K562 (cell line): ENCODE results near the gene UCP3. TPM values are rescaled to one million over a fixed set of nuclear protein-coding genes. Genes with fewer than 3 reads are reported as not detected.

ENCODE experiments used
- ASH1L ChIP-seq: fragments of 450-650 bp; IDR thresholded peaks from 2 replicates; pipeline ENCODE4 v1.6.1; 2018; ENCODE audit warnings: borderline replicate concordance, mild to moderate bottlenecking, low read depth; ENCODE audit not compliant: partially characterized antibody
- GTF2E2 ChIP-seq: fragments of 200-800 bp; sonication (Bioruptor generic); IDR thresholded peaks from 2 replicates; pipeline ENCODE4 v1.6.1; 2016; ENCODE audit warnings: missing genetic modification characterization, missing compliant biosample characterization
- HDAC3 ChIP-seq: fragments of 450-650 bp; IDR thresholded peaks from 2 replicates; pipeline ENCODE4 v1.6.1; 2018; ENCODE audit warnings: borderline replicate concordance, mild to moderate bottlenecking, moderate library complexity; ENCODE audit not compliant: partially characterized antibody
- L3MBTL2 ChIP-seq: fragments of 450-650 bp; IDR thresholded peaks from 2 replicates; pipeline ENCODE4 v1.6.1; 2016; ENCODE audit warnings: mild to moderate bottlenecking, moderate library complexity
- NCOA6 ChIP-seq: fragments of 450-650 bp; IDR thresholded peaks from 2 replicates; pipeline ENCODE4 v1.6.1; 2017; ENCODE audit warnings: mild to moderate bottlenecking
- NRF1 ChIP-seq, 2 experiments: fragments of 450-650 bp; IDR thresholded peaks in 1 of 2; conservative IDR thresholded peaks in 1 of 2; 2 replicates each; pipeline ENCODE4 v1.6.1; 2014; ENCODE audit warnings: mild to moderate bottlenecking in 2 of 2
- PTBP1 ChIP-seq: fragments of 200-400 bp; formaldehyde crosslinking; IDR thresholded peaks from 2 replicates; pipeline ENCODE4 v1.6.1; 2017; ENCODE audit warnings: low read depth, low read length
- RBM17 ChIP-seq: fragments of 200-400 bp; formaldehyde crosslinking; IDR thresholded peaks from 2 replicates; pipeline ENCODE4 v1.6.1; 2017; ENCODE audit warnings: low read depth, mild to moderate bottlenecking, low read length, borderline replicate concordance
- SMARCA5 ChIP-seq: fragments of 450-650 bp; IDR thresholded peaks from 2 replicates; pipeline ENCODE4 v1.6.1; 2016
- ZKSCAN3 ChIP-seq: fragments of 250-450 bp; sonication (Bioruptor Pico); IDR thresholded peaks from 2 replicates; pipeline ENCODE4 v1.4.0; 2020
- ZNF146 ChIP-seq: IDR thresholded peaks from one replicate; pipeline ENCODE4 v1.6.1; 2018; ENCODE audit warnings: missing compliant biosample characterization; ENCODE audit not compliant: unreplicated experiment
- ZNF239 ChIP-seq: fragments of 250-450 bp; sonication (Bioruptor Pico); IDR thresholded peaks from 2 replicates; pipeline ENCODE4 v1.4.0; 2020; ENCODE audit warnings: mild to moderate bottlenecking
- ZNF764 ChIP-seq: fragments of 250-450 bp; sonication (Bioruptor Pico); IDR thresholded peaks from 2 replicates; pipeline ENCODE4 v1.4.0; 2020; ENCODE audit warnings: low read depth, mild to moderate bottlenecking, moderate library complexity
- ZNF766 ChIP-seq: fragments of 200-800 bp; sonication (Bioruptor generic); conservative IDR thresholded peaks from 2 replicates; pipeline ENCODE4 v1.6.1; 2016; ENCODE audit warnings: missing genetic modification characterization, missing compliant biosample characterization
- polyA plus RNA-seq, 8 experiments: library from polyadenylated mRNA; depleted of rRNA in 4 of 8; stranded (reverse) in 5 of 8; unstranded in 3 of 8; fragments of >200 nt; fragmentation: Nextera tagmentation in 2 of 8; fragmentation: Illumina TruSeq in 1 of 8; extraction: Ambion mirVana in 2 of 8; extraction: Trizol in 1 of 8; gene quantifications; 2 replicates each; pipeline versions ENCODE4 v1.2.1 to v1.2.3, GENCODE V29; 2011 to 2014; ENCODE audit warnings: inconsistent platforms in 1 of 8, missing spikeins in 1 of 8
- total RNA-seq, 7 experiments: library from RNA; depleted of rRNA in 6 of 7; stranded (reverse); fragments of >200 nt in 6 of 7; fragmentation: Illumina TruSeq in 2 of 7; extraction: Trizol in 2 of 7; gene quantifications; 2 replicates each; pipeline versions ENCODE4 v1.2.1 to v1.2.3, GENCODE V29; 2011 to 2021; ENCODE audit warnings: low replicate concordance in 1 of 7
- TF ChIP-seq, protein P1 (sequence below), 2 experiments: fragments of 450-650 bp in 1 of 2; sonication (generic) in 1 of 2; formaldehyde crosslinking in 1 of 2; IDR thresholded peaks in 1 of 2; conservative IDR thresholded peaks in 1 of 2; 2 replicates each; pipeline versions ENCODE4 v1.6.1 to v1.8.1; 2016 to 2023; ENCODE audit warnings: mild to moderate bottlenecking in 2 of 2, moderate library complexity in 2 of 2, inconsistent platforms in 1 of 2, missing genetic modification reagents in 1 of 2
- TF ChIP-seq, protein P2 (sequence below), 2 experiments: fragments of 450-650 bp in 1 of 2; sonication (generic) in 1 of 2; formaldehyde crosslinking; conservative IDR thresholded peaks; 2 replicates each; pipeline versions ENCODE4 v1.4.0 to v1.8.1; 2020 to 2022; ENCODE audit warnings: mild to moderate bottlenecking in 1 of 2, missing genetic modification reagents in 1 of 2
- TF ChIP-seq, protein P3 (sequence below): fragments of 250-450 bp; sonication (Bioruptor Pico); IDR thresholded peaks from 2 replicates; pipeline ENCODE4 v1.5.0; 2021; ENCODE audit warnings: mild to moderate bottlenecking, moderate library complexity
- TF ChIP-seq, protein P4 (sequence below): fragments of 250-450 bp; sonication (Bioruptor Pico); IDR thresholded peaks from 2 replicates; pipeline ENCODE4 v1.8.0; 2021; ENCODE audit warnings: mild to moderate bottlenecking, moderate library complexity
- TF ChIP-seq, protein P5 (sequence below): fragments of 450-650 bp; IDR thresholded peaks from one replicate; pipeline ENCODE4 v1.6.1; 2018; ENCODE audit warnings: mild to moderate bottlenecking, moderate library complexity; ENCODE audit not compliant: partially characterized antibody

Gene UCP3
- total and polyA plus RNA-seq, 9 of the 15 experiments (the other 6 are each of a cell fraction or from before 2014, with no cell fraction given), result 0.05 to 0.65 (median 0.25) TPM; not detected in 2

DNA sequence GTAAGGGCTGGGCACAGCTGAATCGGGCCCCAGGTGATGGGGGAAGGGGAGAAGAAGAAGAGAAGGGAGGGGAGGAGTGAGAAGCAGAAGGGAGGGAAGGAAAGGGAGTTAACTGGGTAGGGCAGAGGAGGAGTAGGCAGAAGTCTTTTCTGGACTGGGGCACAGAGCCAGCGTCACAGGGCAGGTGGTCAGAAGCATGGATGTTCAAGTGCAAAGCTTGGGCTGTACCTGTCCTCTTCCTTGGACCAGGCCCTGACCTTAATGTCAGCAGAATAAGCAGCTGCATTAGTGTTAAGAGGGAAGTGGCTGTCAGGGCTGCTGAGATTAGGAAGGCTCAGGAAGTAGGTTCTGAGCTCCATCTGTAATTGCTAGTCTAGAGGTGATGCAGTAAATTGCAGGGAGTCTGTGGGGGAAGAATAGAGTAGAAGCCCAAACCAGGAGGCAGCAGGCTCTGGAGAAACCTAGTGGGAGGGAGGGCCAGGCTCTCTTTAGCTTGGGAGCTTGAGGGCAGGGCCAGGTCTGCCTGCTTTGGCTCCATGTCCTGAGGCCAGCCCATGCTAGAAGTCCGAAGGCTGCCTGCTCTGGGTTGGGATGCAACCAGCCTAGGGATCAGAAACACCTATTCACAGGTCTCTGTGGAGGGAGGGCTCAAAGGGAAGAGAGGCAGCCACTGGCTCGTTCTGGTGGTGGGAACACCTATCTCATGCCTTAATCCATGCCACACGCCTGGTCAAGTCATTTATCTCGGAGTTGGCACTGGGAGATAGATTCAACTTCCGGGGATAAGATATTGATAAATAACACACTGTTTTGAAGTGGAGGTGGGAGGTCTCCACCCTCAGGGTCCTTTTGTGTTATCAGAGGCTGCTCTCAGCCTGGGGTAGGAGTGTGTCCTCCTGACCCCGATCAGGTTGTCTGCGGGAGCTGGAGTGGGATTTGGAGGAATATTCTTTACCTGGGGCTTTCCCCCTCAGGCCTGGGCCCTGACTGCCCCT, 1.7 kb upstream of the UCP3 start (continued):
- TF ChIP-seq, protein P1, sequence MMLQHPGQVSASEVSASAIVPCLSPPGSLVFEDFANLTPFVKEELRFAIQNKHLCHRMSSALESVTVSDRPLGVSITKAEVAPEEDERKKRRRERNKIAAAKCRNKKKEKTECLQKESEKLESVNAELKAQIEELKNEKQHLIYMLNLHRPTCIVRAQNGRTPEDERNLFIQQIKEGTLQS (IDR thresholded peaks at IDR 0.05), result no peak
- TF ChIP-seq, protein P1 (CRISPR knock-in tag; conservative IDR thresholded peaks at IDR 0.05), result no peak
- no peak for TF ChIP-seq ZNF764
- no peak for TF ChIP-seq ZNF146 (CRISPR knock-in tag)
- TF ChIP-seq PTBP1, result no peak
- TF ChIP-seq NCOA6, result no peak
- TF ChIP-seq GTF2E2, result no peak
- TF ChIP-seq, protein P2, sequence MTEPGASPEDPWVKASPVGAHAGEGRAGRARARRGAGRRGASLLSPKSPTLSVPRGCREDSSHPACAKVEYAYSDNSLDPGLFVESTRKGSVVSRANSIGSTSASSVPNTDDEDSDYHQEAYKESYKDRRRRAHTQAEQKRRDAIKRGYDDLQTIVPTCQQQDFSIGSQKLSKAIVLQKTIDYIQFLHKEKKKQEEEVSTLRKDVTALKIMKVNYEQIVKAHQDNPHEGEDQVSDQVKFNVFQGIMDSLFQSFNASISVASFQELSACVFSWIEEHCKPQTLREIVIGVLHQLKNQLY (CRISPR knock-in tag; conservative IDR thresholded peaks at IDR 0.05), result no peak
- TF ChIP-seq SMARCA5, result peak; percentile 68; the same call in 1 of the 2 replicates
- no peak for TF ChIP-seq RBM17
- TF ChIP-seq ZNF239 (CRISPR knock-in tag), result no peak
- TF ChIP-seq, protein P3, sequence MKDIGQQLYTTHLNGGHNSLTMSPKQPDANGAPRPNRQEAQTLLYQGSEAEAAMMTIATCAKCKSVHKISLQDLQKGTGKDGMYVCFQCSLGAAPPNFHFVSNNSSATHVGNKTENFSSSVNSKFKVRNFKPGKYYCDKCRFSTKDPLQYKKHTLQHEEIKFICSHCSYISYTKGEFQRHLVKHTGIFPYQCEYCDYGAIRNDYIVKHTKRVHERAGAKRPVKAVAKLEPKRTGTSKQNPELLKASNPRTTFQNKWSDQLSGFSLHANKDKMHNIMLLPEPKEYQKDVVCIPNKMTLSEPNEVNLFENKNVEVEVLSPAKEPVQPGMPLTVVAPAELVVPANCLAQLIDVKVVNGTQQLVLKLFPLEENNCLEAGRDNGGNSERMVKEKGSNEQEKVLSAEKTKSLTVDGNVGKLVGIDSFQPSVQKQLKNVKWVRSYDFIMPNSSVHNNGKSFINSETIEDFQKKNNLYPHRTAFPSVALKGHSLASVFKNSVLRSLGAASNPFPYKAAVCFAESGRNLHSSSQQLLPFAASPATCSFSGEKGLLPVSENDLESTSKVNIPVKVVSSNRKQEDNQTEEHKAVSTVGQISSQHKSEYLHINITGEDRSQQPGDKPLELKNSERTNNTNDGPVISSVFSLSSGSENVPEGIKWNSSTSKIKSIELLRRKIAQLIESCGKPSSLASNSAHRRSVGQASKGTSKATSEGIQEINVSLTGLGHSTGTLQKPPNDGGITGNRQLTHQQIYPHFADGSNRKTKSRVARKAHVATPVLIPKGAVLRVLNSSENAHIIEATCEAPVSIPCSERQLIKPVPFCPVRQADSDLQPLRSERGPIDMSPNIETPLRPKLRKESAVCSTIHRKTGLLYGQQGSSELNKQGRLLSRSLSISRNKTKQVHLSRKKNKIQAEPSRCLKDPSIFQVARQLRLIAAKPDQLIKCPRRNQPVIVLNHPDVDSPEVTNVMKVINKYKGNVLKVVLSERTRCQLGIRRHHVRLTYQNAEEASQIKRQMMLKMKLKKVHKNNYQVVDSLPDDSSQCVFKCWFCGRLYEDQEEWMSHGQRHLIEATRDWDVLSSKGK, result no peak
- no peak for TF ChIP-seq ZNF766 (CRISPR knock-in tag)
- TF ChIP-seq ZKSCAN3 (CRISPR knock-in tag), result no peak
- no peak for TF ChIP-seq HDAC3
- TF ChIP-seq NRF1 (conservative IDR thresholded peaks at IDR 0.05 in 1 of 2, IDR thresholded peaks at IDR 0.05 in 1 of 2), result no peak
- no peak for TF ChIP-seq ASH1L
- peak; percentile 12; the same call in 1 of the 2 replicates for TF ChIP-seq L3MBTL2
- TF ChIP-seq, protein P4, sequence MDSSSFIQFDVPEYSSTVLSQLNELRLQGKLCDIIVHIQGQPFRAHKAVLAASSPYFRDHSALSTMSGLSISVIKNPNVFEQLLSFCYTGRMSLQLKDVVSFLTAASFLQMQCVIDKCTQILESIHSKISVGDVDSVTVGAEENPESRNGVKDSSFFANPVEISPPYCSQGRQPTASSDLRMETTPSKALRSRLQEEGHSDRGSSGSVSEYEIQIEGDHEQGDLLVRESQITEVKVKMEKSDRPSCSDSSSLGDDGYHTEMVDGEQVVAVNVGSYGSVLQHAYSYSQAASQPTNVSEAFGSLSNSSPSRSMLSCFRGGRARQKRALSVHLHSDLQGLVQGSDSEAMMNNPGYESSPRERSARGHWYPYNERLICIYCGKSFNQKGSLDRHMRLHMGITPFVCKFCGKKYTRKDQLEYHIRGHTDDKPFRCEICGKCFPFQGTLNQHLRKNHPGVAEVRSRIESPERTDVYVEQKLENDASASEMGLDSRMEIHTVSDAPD (CRISPR knock-in tag), result no peak
- TF ChIP-seq, protein P5, sequence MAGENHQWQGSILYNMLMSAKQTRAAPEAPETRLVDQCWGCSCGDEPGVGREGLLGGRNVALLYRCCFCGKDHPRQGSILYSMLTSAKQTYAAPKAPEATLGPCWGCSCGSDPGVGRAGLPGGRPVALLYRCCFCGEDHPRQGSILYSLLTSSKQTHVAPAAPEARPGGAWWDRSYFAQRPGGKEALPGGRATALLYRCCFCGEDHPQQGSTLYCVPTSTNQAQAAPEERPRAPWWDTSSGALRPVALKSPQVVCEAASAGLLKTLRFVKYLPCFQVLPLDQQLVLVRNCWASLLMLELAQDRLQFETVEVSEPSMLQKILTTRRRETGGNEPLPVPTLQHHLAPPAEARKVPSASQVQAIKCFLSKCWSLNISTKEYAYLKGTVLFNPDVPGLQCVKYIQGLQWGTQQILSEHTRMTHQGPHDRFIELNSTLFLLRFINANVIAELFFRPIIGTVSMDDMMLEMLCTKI, result no peak
